Stomach (tissue), 9 donors: Measurements from ENCODE around the gene KLHDC7B. TPM values are rescaled to one million over a fixed set of nuclear protein-coding genes. Genes with fewer than 3 reads are reported as not detected.

Experiments used
- DNase-seq, 2 donors: peaks; one replicate each; pipeline versions ENCODE4 v3.0.0 to v3.0.0-alpha.2; 2013 to 2019
- H3K27ac ChIP-seq, 5 donors: fragments of 200-600 bp in 4 of 5; sonication (generic) in 4 of 5; one replicate each; pipeline ENCODE4 v1.5.1; 2013 to 2019; ENCODE audit warnings: mild to moderate bottlenecking in 1 of 5, moderate library complexity in 1 of 5
- H3K27me3 ChIP-seq, 3 donors: fragments of 200-600 bp; sonication (generic); one replicate each; pipeline ENCODE4 v1.5.1; 2017 to 2019; ENCODE audit warnings: mixed run types in 1 of 3
- H3K36me3 ChIP-seq, 4 donors: fragments of 200-600 bp; sonication (generic); 1 replicate in 3 of 4; 2 replicates in 1 of 4; pipeline ENCODE4 v1.5.1; 2016 to 2019
- H3K4me1 ChIP-seq, 4 donors: fragments of 200-600 bp; sonication (generic); one replicate each; pipeline ENCODE4 v1.5.1; 2016 to 2019
- H3K4me3 ChIP-seq, 4 donors: fragments of 200-600 bp; sonication (generic) in 3 of 4; one replicate each; pipeline ENCODE4 v1.5.1; 2016 to 2019; ENCODE audit warnings: mild to moderate bottlenecking in 1 of 4
- H3K9me3 ChIP-seq, 4 donors: fragments of 200-600 bp; sonication (generic); one replicate each; pipeline ENCODE4 v1.5.1; 2016 to 2019
- EP300 ChIP-seq: sonication (generic); formaldehyde crosslinking; IDR thresholded peaks from one replicate; pipeline ENCODE4 v1.6.1; 2017; ENCODE audit warnings: antibody characterized with exemption
- POLR2A ChIP-seq, 4 donors: fragments of 450-650 bp; IDR thresholded peaks; one replicate each; pipeline ENCODE4 v1.6.1; 2016; ENCODE audit warnings: antibody characterized with exemption in 4 of 4, control low read depth in 2 of 4, mild to moderate bottlenecking in 1 of 4, moderate library complexity in 1 of 4
- POLR2AphosphoS5 ChIP-seq, 3 donors: sonication (generic); formaldehyde crosslinking; IDR thresholded peaks; one replicate each; pipeline ENCODE4 v1.6.1; 2016; ENCODE audit warnings: antibody characterized with exemption in 3 of 3
- WGBS, 5 donors: extraction: QIAGEN DNeasy Blood & Tissue Kit in 3 of 5; methylation state at CpG; one replicate each; pipeline versions ENCODE4 v1.1.5 to v1.1.7; 2013 to 2018; 5-methylcytosine and 5-hydroxymethylcytosine counted together
- intact Hi-C: fragments of 100-400 bp; cut with DNase I; formaldehyde crosslinking; loops from one replicate; pipeline ENCODE4 v1.15.1; 2023; ENCODE audit warnings: low total_unique reads
- polyA plus RNA-seq, 3 donors: library from polyadenylated mRNA; stranded (reverse); fragments of 200-250 nt; gene quantifications; one replicate each; pipeline ENCODE4 v1.2.3, GENCODE V29; 2013
- total RNA-seq, 5 donors: library from RNA; depleted of rRNA; stranded (reverse); fragments of >200 nt; gene quantifications; one replicate each; pipeline versions ENCODE4 v1.1.0 to v1.2.3, GENCODE V29; 2014 to 2016
- TF ChIP-seq, protein P1 (sequence below), 7 experiments: fragments of 450-650 bp in 4 of 7; fragments of 200-600 bp in 3 of 7; sonication (generic) in 3 of 7; IDR thresholded peaks; one replicate each; pipeline ENCODE4 v1.5.1; 2016 to 2019; ENCODE audit warnings: antibody characterized with exemption in 7 of 7, control low read depth in 2 of 7, mild to moderate bottlenecking in 1 of 7
- donor health status: healthy with polysubstance abuse.
- donor health status: Bipolar disorder and iron deficiency.
- donor health status: healthy.

The KLHDC7B gene
- total and polyA plus RNA-seq, 8 donors, result 0.25 to 0.46 TPM; not detected in 6

DNA sequence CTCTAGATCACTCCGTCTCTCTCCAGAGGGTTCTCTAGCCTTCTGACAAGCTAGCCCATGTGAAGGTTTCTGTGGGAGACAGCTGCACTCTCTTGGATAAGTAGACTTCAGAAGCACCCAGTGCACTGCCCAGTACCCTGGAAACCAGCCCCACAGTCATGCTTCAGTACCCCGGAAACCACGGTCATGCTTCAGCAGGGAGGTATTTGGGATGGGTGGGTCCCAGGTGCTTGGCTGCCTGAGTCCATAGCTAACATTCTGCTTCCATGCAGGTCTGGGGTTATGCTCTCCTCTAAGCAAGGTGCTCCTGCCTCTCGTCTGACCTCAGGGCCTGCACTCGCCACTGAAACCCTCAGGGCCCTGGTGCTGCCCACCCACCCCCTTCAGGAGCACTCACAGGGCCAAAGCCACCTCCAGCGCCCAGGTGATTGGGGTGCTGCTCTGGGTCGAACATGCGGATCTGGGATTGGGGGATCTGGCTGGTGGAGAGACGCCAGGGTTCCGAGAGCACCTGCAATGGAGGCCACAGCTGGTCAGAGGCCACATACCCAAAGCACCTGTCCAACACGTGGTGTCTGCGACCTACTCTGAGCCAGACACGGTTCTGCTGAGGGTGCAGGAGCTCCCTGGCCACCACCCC is 24.3 kb downstream of the KLHDC7B start:
- intact Hi-C loops, result no loop called here
- 86 to 92% (median 89%) methylated on average over 10 to 13 of the region's 13 CpGs for WGBS, 5 donors
- DNase-seq, result no peak

DNA sequence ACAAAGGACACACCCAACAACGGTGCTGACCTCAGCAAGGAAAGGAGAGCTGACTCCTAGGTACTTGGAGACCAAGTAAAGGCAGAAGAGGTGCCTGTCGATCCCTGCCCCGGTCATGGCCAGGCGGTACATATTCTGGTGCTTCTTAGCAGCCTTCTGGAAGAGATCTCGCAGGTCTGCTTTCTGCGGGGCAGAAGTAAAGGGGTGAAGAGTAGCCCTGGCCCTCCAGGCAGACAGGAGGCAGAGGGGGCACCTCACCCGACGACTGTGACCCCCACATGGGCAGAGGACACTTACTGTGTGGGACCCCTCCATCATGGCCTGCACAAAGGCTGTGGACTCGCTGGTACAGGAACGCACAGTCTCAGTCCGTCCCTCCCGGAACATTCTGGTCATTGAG is 25.2 kb downstream of the KLHDC7B start:
- Histone ChIP-seq H3K27ac (peak overlapping the region; percentile 66 to 79 (median 76)), H3K4me1 (peaks cover 5 to 39% (median 15%) of the 10 kb centered on the region in 4 donors), H3K9me3 (no peaks in the 10 kb centered on the region), H3K36me3 (peaks cover 3 to 50% (median 29%) of the 10 kb centered on the region in 4 donors), H3K4me3 (no peak overlapping the region), H3K27me3 (no peaks in the 10 kb centered on the region)
- intact Hi-C loops, result no loop called here
- no peak for DNase-seq
- 90 to 94% (median 92%) methylated on average over 12 of the region's 12 CpGs for WGBS, 5 donors
- no peak for TF ChIP-seq POLR2A (IDR thresholded peaks at IDR 0.05)

More for the DNA sequence above, 24.3 kb downstream of the KLHDC7B start:
- TF ChIP-seq POLR2AphosphoS5 (IDR thresholded peaks at IDR 0.05) (no peak), EP300 (no peak), POLR2A (IDR thresholded peaks at IDR 0.05) (no peak)
- TF ChIP-seq, protein P1, sequence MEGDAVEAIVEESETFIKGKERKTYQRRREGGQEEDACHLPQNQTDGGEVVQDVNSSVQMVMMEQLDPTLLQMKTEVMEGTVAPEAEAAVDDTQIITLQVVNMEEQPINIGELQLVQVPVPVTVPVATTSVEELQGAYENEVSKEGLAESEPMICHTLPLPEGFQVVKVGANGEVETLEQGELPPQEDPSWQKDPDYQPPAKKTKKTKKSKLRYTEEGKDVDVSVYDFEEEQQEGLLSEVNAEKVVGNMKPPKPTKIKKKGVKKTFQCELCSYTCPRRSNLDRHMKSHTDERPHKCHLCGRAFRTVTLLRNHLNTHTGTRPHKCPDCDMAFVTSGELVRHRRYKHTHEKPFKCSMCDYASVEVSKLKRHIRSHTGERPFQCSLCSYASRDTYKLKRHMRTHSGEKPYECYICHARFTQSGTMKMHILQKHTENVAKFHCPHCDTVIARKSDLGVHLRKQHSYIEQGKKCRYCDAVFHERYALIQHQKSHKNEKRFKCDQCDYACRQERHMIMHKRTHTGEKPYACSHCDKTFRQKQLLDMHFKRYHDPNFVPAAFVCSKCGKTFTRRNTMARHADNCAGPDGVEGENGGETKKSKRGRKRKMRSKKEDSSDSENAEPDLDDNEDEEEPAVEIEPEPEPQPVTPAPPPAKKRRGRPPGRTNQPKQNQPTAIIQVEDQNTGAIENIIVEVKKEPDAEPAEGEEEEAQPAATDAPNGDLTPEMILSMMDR (IDR thresholded peaks at IDR 0.05), result no peak
- Histone ChIP-seq H3K4me3 (no peak overlapping the region), H3K27me3 (no peaks in the 10 kb centered on the region), H3K27ac (peak overlapping the region; percentile 66 to 79 (median 76)), H3K36me3 (peaks cover 3 to 50% (median 29%) of the 10 kb centered on the region in 4 donors), H3K4me1 (peaks cover 5 to 39% (median 15%) of the 10 kb centered on the region in 4 donors), H3K9me3 (no peaks in the 10 kb centered on the region)

DNA sequence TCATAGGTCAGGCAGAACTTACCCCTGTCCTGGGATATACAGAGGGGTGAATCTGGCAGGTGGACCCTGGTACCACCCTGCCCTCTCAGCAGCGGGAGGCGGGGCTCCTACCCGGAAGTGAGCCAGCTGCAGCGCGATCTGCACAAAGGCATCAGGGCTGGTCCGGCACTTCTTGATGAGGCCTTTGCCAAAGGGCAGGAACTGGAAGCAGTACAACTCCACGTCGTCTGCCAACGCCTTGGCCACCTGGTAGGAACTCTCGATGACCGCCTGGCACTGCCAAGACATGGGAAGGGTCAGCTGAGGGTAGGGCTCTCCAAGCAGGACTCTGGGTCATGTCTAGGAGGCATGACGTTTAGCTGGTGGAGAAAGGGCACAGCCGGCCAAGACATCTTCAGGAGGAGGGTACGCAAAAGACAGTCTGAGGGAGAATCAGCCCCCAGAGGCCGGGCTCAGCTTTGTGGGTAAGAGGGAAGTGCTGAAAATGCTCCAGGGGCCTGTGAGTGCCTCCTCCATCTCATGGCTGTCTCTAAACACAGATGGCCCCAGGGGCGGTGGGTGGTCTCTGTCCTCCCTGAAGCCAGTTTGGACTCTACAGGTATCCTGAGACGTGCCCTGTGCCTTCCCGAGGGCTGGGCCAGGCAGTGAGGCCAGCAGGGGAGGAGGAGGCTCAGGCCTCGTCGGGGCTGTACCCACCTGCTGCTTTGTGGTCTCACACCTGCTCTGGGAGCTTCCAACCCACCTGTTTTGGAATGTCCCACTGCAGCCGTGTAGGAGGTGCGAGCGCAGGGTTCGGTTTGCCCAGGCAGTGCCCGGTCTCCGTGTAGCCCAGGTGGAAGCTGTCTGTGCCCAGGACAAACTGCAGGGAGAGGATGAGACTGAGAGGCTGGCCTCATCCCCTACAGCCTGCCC is 25.8 kb downstream of the KLHDC7B start:
- H3K9me3 ChIP-seq, result no peaks in the 10 kb centered on the region
- no peaks in the 10 kb centered on the region for H3K27me3 ChIP-seq
- intact Hi-C loops, result no loop called here
- peak overlapping the region; percentile 25 to 78 (median 70) for H3K27ac ChIP-seq
- TF ChIP-seq POLR2A (IDR thresholded peaks at IDR 0.05), result no peak
- TF ChIP-seq, protein P1 (IDR thresholded peaks at IDR 0.05), result no peak
- TF ChIP-seq POLR2AphosphoS5 (IDR thresholded peaks at IDR 0.05), result no peak
- TF ChIP-seq EP300, result no peak
- H3K4me3 ChIP-seq, result no peak overlapping the region
- peaks cover 3 to 50% (median 29%) of the 10 kb centered on the region in 4 donors for H3K36me3 ChIP-seq
- 62 to 74% (median 68%) methylated on average over 20 to 26 of the region's 26 CpGs for WGBS, 5 donors
- peak in 1 of 2 donors; percentile 89 for DNase-seq
- H3K4me1 ChIP-seq, result peaks cover 5 to 39% (median 15%) of the 10 kb centered on the region in 4 donors

DNA sequence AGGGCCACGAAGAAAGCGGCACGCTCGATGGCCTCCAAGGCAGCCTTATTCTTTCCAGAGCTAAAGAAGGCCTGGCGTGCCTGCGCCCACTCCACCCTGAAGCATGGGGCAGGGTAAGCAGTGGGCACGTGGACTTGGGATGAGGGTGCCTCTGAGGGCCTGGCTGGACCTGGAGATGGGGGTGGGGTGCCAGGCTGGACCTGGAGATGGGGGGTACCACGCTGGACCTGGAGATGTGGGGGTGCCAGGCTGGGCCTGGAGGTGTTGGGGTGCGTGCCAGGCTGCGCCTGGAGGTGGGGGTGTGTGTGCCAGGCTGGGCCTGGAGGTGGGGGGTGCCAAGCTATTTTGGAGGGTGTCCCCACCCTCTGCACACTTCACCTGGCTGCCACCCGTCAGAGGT is 27.3 kb downstream of the KLHDC7B start:
- Histone ChIP-seq H3K4me3 (no peak overlapping the region), H3K4me1 (peaks cover 6 to 40% (median 20%) of the 10 kb centered on the region in 4 donors), H3K36me3 (peaks cover 3 to 50% (median 29%) of the 10 kb centered on the region in 4 donors), H3K27ac (no peak overlapping the region), H3K27me3 (peaks cover 0 to 8% (median 1%) of the 10 kb centered on the region in 3 donors), H3K9me3 (no peaks in the 10 kb centered on the region)
- 85 to 95% (median 92%) methylated on average over 7 to 11 of the region's 11 CpGs for WGBS, 5 donors
- DNase-seq, result no peak
- intact Hi-C loops, result no loop called here
- TF ChIP-seq POLR2AphosphoS5 (IDR thresholded peaks at IDR 0.05), result no peak
- TF ChIP-seq EP300, result no peak
- TF ChIP-seq, protein P1 (IDR thresholded peaks at IDR 0.05), result no peak
- TF ChIP-seq POLR2A (IDR thresholded peaks at IDR 0.05), result no peak
